HG02571 (cell line): ENCODE data around the gene C11orf68.
"Not testable (repeated sequence)": the region's sequence is repeated elsewhere in the genome, so short reads cannot be mapped to it uniquely, and the experiment has no call there.

ENCODE experiments used
- ATAC-seq: cut with Tn5 transposase; IDR thresholded peaks from one replicate; pipeline ENCODE4 v1.9.1; 2021; ENCODE audit warnings: mild to moderate bottlenecking, moderate library complexity; ENCODE audit not compliant: unreplicated experiment

C11orf68 gene

DNA sequence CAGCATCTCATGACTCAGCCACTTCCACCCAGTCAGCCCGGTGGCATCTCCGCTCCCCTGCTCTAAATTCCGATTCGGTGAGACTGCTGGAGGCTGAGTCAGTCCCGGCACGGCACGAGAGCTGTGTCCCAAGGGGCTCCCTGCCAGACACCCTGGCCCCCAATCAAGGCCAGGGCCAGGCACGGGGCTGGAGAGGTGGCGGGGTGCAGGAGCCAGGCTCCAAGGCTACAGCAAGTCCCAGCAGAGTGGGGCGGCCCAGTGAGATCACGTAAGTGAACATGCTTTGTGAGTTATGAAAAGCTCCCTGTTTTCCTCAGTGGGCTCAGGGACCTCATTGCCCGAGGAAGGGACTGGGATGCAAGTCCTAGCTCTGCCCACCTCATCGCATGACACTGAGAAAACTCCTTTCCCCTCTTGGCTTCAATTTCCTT is 3.0 kb downstream of the C11orf68 start:
- ATAC-seq, result no peak

DNA sequence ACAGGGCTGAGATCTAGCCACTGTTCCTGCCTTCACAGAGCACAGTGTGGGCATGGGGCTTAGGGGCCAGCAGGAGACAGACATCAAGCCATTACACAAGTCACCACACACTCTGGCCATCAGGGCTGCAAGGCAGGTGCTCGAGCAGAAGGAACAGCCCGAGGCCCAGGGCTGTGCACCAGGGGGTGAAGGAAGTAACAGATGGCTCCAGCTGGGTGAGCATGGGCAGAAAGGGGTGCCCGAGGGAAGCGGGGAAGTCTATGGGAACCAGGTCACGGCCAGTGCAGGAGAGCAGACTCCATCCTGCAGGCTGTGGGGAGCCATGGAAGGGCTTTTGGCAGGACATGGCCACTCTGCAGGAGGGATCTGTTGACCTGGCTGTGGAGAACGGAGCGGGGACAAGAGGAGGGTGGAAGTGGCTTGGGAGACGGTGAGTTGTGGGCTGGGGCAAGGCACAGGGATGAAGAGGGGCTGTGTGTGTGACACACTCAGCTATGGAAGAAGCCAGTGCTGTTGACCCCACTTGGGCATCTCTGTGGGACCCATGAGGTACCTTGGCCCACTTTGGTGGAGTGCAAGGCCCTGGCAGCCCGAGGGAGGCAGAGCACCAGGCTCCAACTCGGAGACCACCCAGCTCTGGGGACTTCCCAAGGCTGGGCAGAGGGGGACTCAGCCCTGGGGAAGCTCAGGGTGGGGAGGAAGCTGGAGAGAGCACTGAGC is 3.6 kb downstream of the C11orf68 start:
- ATAC-seq, result no peak

DNA sequence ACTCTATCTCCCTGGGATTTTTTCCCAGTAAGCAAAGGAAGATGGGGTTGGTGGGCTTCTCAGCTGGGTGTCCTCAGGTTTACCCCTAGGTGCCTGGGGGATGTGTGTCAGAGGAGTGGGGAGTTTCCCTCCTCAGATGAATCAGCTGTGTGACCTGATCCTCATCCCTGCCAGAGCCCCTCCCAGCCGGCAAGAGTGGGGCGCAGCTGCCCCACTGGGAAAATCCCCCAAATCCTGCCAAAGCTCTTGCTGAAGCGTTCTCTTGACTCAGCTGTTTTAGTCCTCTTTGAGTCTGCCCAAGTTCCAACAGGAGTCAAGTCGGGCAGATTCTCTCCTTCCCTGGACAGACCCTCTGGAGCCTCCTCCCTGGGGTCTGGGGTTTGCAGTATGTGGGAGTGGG is 6.0 kb downstream of the C11orf68 start:
- no peak for ATAC-seq

DNA sequence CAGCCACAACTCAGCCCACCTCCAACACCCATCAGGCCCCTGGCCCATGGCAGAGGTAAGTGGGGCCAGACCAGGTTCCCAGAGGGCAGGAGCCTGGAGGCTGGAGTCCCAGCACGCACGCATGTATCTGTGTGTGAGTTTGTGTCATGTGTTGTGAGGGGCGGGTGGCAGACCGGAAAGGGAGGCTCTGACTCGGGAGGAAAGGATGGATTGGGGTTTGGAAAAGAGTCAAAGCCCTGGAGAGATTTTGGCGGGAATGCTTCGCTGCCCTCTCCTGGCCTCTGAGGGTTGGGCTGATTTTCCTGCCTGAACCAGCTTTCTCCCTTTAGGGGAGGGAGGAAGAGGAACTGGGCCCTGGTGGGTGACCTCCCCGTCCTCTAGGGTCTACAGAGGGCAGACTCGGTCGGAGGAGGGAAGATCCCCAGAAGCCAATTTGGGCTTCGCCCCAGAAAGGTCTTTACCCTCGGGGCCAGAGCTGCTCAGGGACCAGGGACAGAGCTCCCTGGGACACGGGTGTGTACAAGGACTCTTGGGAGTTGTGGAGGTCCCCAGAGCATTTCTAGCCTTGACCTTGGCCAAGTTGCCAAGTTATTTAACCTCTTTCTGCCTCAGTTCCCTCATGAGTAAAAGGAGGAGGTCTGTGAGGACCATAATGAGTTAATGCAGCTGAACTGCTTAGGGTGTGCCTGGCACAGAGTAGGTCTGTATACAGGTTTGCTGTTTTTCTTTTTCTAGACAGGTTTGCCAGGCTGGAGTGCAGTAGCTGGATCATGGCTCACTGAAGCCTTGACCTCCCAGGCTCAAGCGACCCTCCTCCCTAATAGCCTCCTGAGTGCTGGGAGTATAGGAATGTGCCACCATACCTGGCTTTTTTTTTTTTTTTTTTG is 6.9 kb downstream of the C11orf68 start:
- ATAC-seq, result no peak

- ATAC-seq, result no peak
Observed at GRCh38 chr11:65907878-65908277, 11.0 kb downstream of the C11orf68 start.

DNA sequence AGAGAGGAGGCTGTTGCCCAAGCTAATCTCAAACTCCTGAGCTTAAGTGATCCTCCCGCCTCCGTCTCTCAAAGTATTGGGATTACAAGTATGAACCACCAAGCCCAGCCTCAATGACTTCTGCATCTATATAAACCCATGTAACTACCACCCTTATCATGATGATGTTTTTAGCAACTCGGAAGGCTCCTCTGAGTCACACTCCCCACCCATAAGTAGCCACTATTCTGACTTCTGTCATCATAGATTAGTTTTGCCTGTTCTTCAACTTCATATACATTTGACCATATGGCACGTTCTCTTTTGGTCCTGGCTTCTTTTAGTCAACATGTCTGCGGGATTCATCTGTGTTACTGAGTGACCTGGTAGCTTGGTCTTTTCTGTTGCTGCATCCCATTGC is 12.3 kb downstream of the C11orf68 start:
- no peak for ATAC-seq

DNA sequence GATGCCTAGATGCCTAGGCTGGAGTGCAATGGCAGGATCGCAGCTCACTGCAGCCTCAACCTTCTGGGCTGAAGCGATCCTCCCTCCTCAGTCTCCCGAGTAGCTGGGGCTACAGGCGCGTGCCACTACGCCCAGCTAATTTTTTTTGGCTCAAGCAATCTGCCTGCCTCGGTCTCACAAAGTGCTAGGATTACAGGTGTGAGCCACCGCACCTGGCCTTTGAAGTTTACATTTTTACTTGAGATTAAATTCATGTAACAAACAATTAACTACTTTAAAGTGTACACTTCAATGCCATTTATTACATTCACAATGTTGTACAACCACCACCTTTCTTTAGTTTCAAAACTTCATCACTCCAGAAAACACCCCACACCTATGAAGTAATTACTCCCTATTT is 15.1 kb downstream of the C11orf68 start:
- no peak for ATAC-seq

DNA sequence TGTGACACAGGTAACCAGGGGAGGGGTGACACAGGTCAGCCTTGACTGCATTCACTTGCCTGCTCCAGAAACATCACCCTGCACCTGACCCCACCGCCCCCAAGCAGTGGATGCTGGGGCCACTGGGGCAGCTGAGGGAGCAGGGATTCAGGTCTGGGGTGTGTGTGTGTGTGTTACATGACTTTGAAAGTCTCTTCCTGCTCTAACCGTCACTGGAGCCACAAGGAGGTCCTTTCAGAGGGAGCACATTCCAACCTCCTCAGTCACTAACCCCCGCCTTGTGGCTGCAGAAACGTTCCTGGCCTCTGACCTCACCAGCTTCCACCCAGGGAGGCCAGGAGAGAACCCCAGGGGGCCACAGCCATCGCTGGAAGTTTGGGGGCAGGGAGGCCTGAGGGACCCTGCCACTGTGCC is 15.8 kb downstream of the C11orf68 start:
- ATAC-seq, result no peak

DNA sequence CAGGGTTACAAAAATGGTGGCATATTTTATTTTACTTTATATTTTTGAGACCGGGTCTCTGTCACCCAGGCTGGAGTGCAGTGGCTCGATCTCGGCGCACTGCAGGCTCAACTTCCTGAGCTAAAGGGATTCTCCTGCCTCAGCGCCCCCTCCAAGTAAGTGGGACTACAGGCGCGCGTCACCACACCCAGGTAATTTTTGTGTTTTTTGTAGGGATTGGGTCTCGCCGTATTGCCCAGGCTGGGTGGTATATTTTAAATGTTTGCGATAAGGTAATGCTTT is 18.0 kb downstream of the C11orf68 start:
- ATAC-seq, result no peak

DNA sequence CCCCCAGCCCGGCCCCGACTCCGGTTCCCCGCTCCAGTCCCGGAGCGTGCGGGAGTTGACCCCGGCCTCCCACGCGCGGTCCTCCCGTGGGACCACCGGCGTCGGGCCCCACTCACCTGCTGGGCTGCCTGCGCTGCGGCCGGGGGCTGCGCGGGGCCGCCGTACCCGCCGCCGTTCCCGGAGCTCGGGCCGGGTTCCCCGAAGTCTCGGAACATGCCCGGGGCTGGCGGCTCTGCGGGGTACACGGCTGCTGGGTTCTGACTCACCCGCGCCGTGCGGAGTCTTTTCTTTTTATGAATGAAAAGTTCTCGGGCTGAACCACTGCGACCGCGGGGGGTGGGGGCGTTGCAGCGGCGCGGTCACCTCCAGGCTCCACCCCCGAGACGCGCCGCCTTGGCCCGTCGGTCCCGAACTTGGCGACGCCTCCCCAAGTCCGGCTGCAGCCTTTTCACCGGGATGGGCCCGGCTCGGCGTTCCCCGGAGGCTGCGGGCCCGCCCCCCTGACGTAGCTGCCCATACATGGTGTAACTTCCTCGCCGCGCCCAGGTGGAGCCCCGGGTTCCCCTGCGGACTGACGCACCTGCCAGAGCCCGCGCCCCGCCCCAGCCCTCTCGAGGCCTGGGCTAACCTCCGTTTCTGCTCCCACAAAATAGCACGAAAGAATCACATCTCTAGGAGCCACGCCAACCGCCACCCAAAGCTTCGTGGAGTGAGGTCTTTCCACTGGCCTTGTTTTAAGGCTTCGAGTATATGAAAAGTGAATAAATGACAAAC is 18.6 kb downstream of the C11orf68 start, which contains the start of gene FOSL1:
FOSL1 (minus strand) TSS at position 264 of the 774 bp plus-strand sequence; CDS start at position 215, 49 bp downstream.
- peak; percentile 64 for ATAC-seq

GRCh38 chr11:65899356-65900124 is 19.3 kb downstream of the C11orf68 start:
- no peak for ATAC-seq

DNA sequence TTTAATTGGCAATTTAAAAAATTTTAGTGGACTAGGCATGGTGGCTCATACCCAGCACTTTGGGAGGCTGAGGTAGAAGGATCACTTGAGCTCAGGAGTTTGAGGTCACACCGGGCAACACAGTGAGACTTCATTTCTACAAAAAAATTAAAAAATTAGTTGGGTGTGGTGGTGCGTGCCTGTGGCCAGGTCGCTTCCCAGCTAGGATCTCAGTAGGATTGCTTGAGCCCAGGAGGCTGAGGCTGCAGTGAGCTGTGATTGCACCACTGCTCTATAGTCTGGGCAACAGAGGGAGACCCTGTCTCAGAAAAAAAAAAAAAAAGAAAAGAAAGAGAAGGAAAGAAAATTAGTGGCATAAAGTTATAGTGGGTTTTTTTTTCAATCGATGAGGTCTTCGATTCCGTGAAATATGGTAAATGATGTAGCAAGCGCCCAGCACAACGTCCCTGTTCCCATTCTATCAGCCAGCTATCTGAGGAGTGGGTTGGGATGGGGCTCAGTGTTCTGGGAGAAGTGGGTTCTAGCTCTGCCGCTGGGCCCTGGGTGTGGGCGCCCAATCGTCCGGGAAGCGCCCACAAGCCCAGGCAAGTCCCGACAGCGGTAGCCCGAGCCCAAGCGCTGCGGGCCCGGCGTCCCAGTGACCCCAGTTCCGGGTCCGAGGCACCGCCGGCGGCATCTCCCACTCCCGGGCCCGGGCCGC is 20.1 kb downstream of the C11orf68 start:
- ATAC-seq, result no peak

- no peak for ATAC-seq
Observed at GRCh38 chr11:65897020-65897471, 21.8 kb downstream of the C11orf68 start.

DNA sequence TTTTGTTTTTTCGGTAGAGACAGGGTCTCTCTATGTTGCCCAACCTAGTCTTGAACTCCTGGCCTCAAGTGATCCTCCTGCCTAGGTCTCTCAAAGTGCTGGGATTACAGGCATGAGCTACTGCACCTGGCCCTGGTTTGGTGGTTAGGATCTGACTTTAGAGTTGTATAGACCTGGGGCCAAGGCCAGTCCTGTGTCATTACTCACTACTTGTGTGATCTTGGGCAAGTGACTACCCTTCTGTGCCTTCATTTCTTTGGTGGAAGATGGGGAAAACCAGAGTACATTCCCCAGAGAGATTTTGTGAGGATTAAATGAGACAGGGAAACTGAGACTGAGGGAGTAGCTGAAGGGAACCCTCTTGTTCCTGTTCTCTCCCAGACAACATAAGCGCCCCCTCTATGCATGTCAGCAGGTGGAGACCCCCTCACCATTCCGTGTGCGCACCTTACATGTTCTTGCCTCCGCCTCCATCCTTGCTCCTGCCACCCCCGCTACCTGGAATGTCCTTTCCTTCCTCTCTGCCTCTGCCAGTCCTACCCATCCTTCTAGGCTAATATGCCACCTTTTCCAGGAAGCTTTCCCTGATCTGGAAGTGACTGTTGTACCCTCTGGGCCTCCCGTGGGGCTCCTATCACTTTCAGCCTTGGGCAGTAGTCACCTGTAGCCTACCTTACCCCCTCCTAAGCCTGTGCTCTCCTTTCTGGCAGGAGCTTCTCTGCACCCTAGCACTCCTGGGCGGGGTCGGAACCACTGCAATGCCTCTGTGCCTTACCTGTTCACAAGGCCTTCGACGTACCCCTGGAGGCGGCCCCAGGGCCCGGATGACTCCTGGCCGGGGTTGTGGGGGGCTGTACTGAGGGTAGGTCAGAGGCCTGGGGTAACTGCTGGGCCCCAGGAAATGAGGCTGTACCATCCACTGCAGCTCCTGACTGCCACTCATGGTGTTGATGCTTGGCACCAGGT is 22.5 kb downstream of the C11orf68 start:
- ATAC-seq, result no peak

DNA sequence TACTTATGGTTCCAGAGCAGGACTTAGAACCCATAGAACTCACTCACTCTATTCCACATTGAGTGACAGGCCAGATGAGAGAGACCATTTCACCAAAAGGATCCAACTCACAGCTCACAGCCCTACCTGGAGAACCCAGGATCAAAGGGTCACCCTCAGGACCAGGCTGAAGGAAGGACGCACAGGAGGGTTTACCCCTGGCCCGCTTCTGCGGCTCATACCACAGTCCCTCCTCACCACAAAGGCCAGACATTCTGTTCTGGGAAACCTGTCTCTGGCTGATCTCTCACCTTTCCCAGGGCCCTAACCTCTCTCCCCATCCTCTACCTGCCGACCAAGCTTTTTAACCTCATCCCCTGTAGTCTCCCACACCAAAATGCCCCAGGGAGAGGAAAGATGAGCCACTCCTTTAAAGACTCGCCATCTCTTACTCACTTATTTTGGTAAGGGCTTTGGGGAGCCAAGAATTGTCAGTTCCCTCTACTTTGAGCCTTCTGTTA is 23.3 kb downstream of the C11orf68 start:
- ATAC-seq, result no peak

DNA sequence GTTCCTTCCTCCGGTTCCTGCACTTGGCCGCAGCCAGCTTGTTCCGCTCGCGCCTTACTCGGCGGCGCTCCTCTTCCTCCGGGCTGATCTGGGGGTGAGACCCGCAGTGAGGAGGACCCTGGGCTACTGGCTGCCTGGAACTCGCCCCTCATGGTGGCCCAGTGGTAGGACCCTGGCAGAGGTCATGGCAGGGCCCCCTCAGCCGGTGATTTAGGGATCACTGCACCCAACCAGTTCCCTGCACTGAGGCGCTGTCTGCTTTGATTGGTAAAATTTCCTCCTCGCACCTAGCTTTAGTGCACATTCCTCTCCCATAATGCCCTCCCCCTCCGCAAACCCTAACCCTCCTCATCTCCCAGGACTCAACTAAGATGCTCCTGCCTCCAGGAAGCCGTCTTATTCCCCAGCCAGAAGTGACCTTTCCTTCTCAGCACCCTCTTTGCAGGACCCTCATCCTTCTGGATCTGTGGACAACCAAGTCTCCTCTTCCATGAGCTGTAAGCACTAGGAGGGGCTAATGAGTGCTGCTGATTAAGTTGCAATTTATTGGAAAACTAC is 24.7 kb downstream of the C11orf68 start:
- no peak for ATAC-seq

GRCh38 chr11:65892661-65893317 is 26.1 kb downstream of the C11orf68 start:
- no peak for ATAC-seq

GRCh38 chr11:65892137-65892540 is 26.7 kb downstream of the C11orf68 start:
- not testable (repeated sequence) for ATAC-seq
